CD1c-positive myeloid dendritic cell (primary cell): ENCODE results near the gene FAM168A.

Experiments used
- DNase-seq: peaks from one replicate; pipeline ENCODE4 v3.0.0-alpha.2; 2016; ENCODE audit errors: extremely low spot score

The FAM168A gene

DNA sequence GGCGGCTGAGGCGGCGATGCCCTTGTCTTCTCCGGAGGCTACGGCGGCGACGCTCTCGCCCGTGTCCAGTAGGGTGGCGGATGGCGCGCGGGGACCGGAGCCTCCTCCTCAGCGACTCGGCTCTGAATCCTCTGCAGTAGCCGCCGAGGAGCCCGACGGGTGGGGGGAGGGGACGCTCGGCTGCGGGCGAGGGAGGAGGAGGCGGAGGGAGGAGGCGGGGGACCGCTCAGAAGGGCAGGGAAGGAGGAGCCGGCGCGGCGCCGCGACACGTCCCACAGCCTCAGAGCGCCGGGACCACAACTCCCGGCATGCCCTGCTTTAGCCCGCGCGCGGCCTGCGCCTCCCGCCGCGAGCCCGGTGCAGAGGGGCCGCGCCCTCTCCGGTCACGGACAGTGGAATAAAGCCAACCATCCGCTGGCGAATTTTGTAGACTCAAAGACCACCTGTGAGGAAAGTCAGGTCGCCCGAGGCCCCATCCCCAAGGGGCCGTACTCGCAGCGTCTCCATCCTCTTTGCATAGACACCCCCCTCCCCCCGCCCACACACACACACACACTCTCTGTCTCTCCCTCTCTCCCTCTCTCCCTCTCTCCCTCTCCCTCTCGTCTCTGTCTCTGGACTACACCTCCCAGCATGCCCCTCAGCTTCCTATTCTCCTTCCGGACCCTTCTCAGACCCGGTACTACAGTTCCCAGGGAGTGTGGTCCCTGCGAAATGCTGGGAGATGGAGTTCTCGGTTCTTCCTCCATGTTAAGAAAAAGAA lies at the start of gene FAM168A:
TSS of gene FAM168A (minus strand) at position 157 of the 763 bp plus-strand sequence. CDS start 129,638 bp downstream, outside the sequence.
- peak; percentile 93 for DNase-seq

- DNase-seq, result peak; percentile 86
These were observed 49.7 kb upstream of the FAM168A start for GRCh38 chr11:73647459-73648100.

- DNase-seq, result no peak
These were observed 48.2 kb upstream of the FAM168A start, which contains the start of gene PLEKHB1 for GRCh38 chr11:73645972-73646631. PLEKHB1 (plus strand) TSS chr11:73646581; CDS start chr11:73646609, 28 bp downstream.

GRCh38 chr11:73645121-73645969 lies 47.4 kb upstream of the FAM168A start:
- DNase-seq, result peak; percentile 43

GRCh38 chr11:73641668-73642067 lies 43.8 kb upstream of the FAM168A start:
- no peak for DNase-seq

- DNase-seq, result no peak
These were observed 42.7 kb upstream of the FAM168A start for GRCh38 chr11:73640592-73640991.

DNA sequence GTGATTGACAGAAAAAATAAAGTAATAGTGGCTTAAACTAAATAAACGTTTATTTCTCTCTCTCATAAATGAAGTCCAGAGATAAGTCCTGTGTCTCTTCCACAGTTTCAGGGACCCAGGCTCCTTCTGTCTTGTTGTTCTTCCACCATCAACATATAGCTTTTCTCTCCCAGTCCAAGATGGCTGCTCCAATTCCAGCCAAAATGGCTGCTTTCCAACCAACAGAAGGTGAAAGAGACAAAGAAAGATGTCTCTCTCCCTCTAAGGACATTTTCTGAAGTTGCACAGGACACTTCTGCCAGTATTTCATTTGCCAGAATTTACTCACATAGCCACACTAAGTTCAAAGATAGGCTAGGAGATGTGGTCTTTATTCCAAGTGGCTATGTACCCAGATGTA lies 39.1 kb upstream of the FAM168A start:
- DNase-seq, result no peak

- DNase-seq, result no peak
These were observed 38.3 kb upstream of the FAM168A start for GRCh38 chr11:73636249-73636648.

GRCh38 chr11:73635721-73636120 lies 37.8 kb upstream of the FAM168A start:
- no peak for DNase-seq

DNA sequence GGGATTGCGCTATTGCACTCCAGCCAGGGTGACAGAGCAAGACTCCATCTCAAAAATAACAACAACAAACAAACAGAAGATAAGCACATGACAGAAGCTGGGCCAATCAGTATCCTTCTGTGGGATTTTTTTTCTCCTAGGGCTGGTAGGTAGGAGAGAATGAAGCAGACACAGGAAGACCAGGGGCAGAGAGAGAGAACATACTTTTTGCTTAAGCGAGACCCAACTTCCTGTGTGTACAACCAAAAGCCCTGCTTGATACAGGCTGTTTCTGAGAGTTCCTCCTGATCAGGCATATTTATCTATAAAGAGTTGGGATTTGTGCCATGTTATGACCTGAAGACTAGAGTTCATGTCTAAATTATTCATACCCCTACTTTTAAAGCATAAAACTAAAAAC lies 36.1 kb upstream of the FAM168A start:
- no peak for DNase-seq

DNA sequence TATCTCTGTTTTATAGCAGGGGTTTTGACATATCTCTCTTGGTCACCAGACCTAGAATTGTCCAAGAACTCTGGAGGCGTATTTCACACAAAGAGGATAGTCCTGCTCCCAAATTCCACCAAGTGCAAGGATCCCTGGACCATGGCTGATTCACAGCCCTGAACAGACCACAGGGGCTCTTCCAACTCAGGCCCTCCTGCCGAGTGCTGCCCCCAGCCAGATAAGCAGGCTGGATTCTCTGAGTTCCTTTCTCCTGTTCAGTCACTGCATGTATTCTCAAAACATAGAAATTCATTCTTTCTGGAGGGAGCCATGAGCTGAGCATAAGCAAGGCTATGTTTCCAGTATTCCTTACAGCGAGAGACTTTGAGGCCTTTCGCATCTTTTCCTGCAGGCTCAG lies 35.1 kb upstream of the FAM168A start:
- no peak for DNase-seq

- no peak for DNase-seq
These were observed 32.0 kb upstream of the FAM168A start for GRCh38 chr11:73629907-73630306.

- DNase-seq, result peak; percentile 76
These were observed 27.9 kb upstream of the FAM168A start for GRCh38 chr11:73625696-73626318.

DNA sequence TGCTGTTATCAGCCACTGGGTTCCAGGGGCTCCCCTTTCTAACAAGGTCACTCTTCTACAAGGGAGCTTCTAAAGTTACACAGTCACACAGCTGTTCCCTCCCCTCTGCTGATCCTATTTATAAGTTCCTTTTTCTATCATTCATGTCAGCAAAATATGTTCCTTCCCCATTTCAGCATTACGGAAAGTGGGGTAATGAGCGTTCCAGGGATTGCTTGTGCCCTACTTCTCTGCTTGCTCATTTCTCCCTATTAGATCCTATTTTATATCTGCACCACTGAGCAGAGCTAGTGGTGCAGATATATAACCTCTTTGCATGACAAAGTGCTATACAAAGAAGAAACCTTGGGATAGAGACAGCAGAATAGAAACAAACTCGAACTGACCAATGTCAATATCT lies 25.8 kb upstream of the FAM168A start:
- DNase-seq, result peak; percentile 85

- DNase-seq, result peak; percentile 51
These were observed 25.1 kb upstream of the FAM168A start for GRCh38 chr11:73622926-73623593.

DNA sequence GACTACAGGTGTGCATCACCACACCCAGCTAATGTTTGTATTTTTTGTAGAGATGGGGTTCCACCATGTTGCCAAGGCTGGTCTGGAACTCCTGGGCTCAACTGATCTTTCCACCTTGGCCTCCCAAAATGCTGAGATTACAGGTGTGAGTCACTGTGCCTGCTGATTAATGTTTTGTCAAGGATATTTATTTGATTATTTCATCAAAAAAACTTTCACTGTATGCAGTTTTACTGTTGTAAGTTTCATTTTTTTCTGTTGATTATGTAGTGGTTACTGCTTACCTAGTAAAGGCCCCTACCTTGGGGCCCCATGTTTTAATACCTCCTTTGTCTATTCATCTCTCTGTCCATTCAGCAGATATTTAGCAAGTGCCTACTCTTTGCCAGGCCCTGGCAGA lies 16.7 kb upstream of the FAM168A start:
- no peak for DNase-seq

- DNase-seq, result no peak
These were observed 14.8 kb upstream of the FAM168A start for GRCh38 chr11:73612601-73613140.

DNA sequence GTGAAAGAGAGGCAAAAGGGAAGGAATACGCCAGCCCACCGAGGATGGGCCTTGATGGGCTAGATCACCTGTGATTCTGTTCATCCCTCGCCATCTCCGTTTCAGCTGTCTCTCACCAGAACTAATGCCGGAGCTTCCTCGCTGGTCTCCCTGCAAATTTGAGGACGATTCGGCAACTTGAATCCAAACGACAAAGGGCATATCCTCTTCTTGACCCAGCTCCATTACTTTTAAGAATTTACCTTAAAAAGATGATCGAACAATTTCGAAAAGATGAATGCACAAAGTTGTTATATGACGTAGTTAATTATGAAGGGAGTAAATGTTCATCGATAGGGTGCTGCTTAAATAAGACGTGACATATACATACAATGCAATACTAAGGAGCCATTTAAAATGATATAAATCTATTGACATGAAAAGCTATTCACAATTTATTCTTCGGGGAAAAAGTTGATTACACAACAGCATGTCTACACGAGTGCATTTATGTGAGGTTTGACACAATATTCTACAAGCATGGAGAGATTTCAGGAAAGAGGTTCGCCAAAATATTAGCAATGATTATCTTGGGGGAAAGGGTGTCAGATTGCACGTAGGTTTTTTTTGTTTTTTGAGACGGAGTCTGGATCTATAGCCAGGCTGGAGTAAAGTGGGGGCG lies 937 bp upstream of the FAM168A start:
- no peak for DNase-seq

GRCh38 chr11:73597336-73597955 lies 466 bp downstream of the FAM168A start:
- DNase-seq, result no peak
